HG03025 (cell line): ENCODE data around the gene LAMB2.

Experiments
- ATAC-seq: cut with Tn5 transposase; IDR thresholded peaks from one replicate; pipeline ENCODE4 v1.9.1; 2021; ENCODE audit warnings: mild to moderate bottlenecking, moderate library complexity; ENCODE audit not compliant: unreplicated experiment, low FRiP score

LAMB2 gene

GRCh38 chr3:49079270-49079669 lies 53.6 kb downstream of the LAMB2 start:
- no peak for ATAC-seq

GRCh38 chr3:49076646-49077045 lies 56.2 kb downstream of the LAMB2 start:
- no peak for ATAC-seq

GRCh38 chr3:49076116-49076515 lies 56.7 kb downstream of the LAMB2 start:
- no peak for ATAC-seq
